NCI-H2029 (cell line): ENCODE data around the gene MCOLN2.

Experiments used
- DNase-seq: peaks from one replicate; lab custom pipeline; 2025; lab: John Stamatoyannopoulos, UW

MCOLN2 gene

GRCh38 chr1:84896279-84896678 lies 100.6 kb downstream of the MCOLN2 start:
- DNase-seq, result no peak

- DNase-seq, result peak; percentile 7
Measured at GRCh38 chr1:84892705-84893618, 104.0 kb downstream of the MCOLN2 start, which contains the start of gene LPAR3. Gene LPAR3 (minus strand): TSS chr1:84893206. CDS start chr1:84866120, 27,086 bp downstream.

GRCh38 chr1:84890566-84890965 lies 106.3 kb downstream of the MCOLN2 start:
- no peak for DNase-seq

- DNase-seq, result no peak
Measured at GRCh38 chr1:84889437-84889836, 107.5 kb downstream of the MCOLN2 start.

GRCh38 chr1:84888753-84889152 lies 108.2 kb downstream of the MCOLN2 start:
- no peak for DNase-seq

GRCh38 chr1:84887261-84887934 lies 109.5 kb downstream of the MCOLN2 start:
- DNase-seq, result no peak

GRCh38 chr1:84885469-84885868 lies 111.4 kb downstream of the MCOLN2 start:
- no peak for DNase-seq

- DNase-seq, result no peak
Measured at GRCh38 chr1:84884671-84885389, 112.1 kb downstream of the MCOLN2 start.

GRCh38 chr1:84883286-84883685 lies 113.6 kb downstream of the MCOLN2 start:
- DNase-seq, result no peak

GRCh38 chr1:84877592-84877991 lies 119.3 kb downstream of the MCOLN2 start:
- DNase-seq, result no peak

GRCh38 chr1:84876353-84876752 lies 120.6 kb downstream of the MCOLN2 start:
- no peak for DNase-seq
